K562 (cell line): Measurements from ENCODE around the gene MOGAT2.

Experiments used
- ETV6 ChIP-seq, 3 experiments: fragments of 150-350 bp in 1 of 3; sonication (generic) in 1 of 3; formaldehyde crosslinking in 1 of 3; IDR thresholded peaks; 2 replicates each; pipeline versions ENCODE4 v1.6.1 to v1.8.0; 2014 to 2022; ENCODE audit warnings: borderline replicate concordance in 2 of 3, low read depth in 2 of 3, antibody characterized with exemption in 1 of 3, low read length in 1 of 3, mild to moderate bottlenecking in 1 of 3, missing genetic modification reagents in 1 of 3
- ZFX ChIP-seq: sonication (generic); formaldehyde crosslinking; IDR thresholded peaks from 2 replicates; pipeline ENCODE4 v1.8.0; 2022; ENCODE audit warnings: mild to moderate bottlenecking, missing genetic modification reagents, moderate library complexity
- ZZZ3 ChIP-seq: fragments of 450-650 bp; IDR thresholded peaks from 2 replicates; pipeline ENCODE4 v1.6.1; 2016; ENCODE audit warnings: antibody characterized with exemption, mild to moderate bottlenecking, moderate library complexity
- TF ChIP-seq, protein P1 (sequence below): fragments of 450-650 bp; conservative IDR thresholded peaks from 2 replicates; pipeline ENCODE4 v1.6.1; 2016; ENCODE audit warnings: missing genetic modification characterization, low read depth, mild to moderate bottlenecking, missing compliant biosample characterization, moderate library complexity

DNA sequence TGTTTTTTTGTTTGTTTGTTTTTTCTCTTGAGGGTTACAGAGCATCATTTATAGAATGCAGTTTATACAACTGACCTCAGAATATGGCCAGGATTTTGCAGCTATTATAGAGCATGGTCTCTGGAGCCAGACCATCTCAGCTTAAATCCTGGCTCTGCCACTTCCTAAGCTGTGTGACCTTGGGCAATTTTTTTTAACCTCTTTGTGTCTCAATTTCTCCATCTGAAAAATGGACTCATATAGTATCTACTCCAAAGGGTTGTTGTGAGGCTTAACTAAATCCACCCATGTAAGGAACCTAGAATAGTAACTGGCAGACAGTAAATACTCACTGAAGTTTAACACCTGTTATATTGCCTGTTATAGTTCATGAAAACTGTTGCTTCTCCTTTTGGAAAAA is 42.6 kb downstream of the MOGAT2 start:
- TF ChIP-seq ETV6 (IDR thresholded peaks at IDR 0.05; ENCODE audit: borderline replicate concordance in 1 of 2, low read depth in 2 of 2, low read length in 1 of 2) (no peak), ETV6 (CRISPR knock-in tag; IDR thresholded peaks at IDR 0.05; ENCODE audit: borderline replicate concordance) (no peak), ZFX (CRISPR knock-in tag) (no peak), ZZZ3 (no peak)
- TF ChIP-seq, protein P1, sequence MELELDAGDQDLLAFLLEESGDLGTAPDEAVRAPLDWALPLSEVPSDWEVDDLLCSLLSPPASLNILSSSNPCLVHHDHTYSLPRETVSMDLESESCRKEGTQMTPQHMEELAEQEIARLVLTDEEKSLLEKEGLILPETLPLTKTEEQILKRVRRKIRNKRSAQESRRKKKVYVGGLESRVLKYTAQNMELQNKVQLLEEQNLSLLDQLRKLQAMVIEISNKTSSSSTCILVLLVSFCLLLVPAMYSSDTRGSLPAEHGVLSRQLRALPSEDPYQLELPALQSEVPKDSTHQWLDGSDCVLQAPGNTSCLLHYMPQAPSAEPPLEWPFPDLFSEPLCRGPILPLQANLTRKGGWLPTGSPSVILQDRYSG (tag), result no peak
